SK-N-SH treated with all-trans-retinoic acid at 6 μM for 48 hours (cell line): ENCODE results near the gene NHS.

Experiments
- ARNTL ChIP-seq: fragments of 450-650 bp; formaldehyde crosslinking; IDR thresholded peaks from 2 replicates; pipeline ENCODE4 v1.5.0; 2020; ENCODE audit warnings: low read depth, mild to moderate bottlenecking, moderate library complexity, borderline replicate concordance
- BACH2 ChIP-seq: fragments of 250-450 bp; sonication (Bioruptor Pico); IDR thresholded peaks from 2 replicates; pipeline ENCODE4 v1.9.0; 2021; ENCODE audit warnings: mild to moderate bottlenecking, borderline replicate concordance
- CREB5 ChIP-seq: fragments of 250-450 bp; sonication (Bioruptor Pico); IDR thresholded peaks from 2 replicates; pipeline ENCODE4 v1.5.1; 2020; ENCODE audit warnings: low read depth, mild to moderate bottlenecking, moderate library complexity
- CSDC2 ChIP-seq: fragments of 250-450 bp; sonication (Bioruptor Pico); IDR thresholded peaks from 2 replicates; pipeline ENCODE4 v1.5.0; 2020; ENCODE audit warnings: mild to moderate bottlenecking, moderate library complexity
- ESRRG ChIP-seq: fragments of 250-450 bp; sonication (Bioruptor Pico); IDR thresholded peaks from 2 replicates; pipeline ENCODE4 v1.6.1; 2021; ENCODE audit warnings: mild to moderate bottlenecking
- OSR1 ChIP-seq: fragments of 250-450 bp; sonication (Bioruptor Pico); IDR thresholded peaks from 2 replicates; pipeline ENCODE4 v1.8.0; 2022; ENCODE audit warnings: moderate library complexity, mild to moderate bottlenecking, inconsistent platforms
- PPARA ChIP-seq: fragments of 250-450 bp; sonication (Bioruptor Pico); IDR thresholded peaks from 2 replicates; pipeline ENCODE4 v1.5.0; 2020; ENCODE audit warnings: mild to moderate bottlenecking, borderline replicate concordance
- TOX ChIP-seq: fragments of 250-450 bp; sonication (Bioruptor Pico); IDR thresholded peaks from 2 replicates; pipeline ENCODE4 v1.8.0; 2021; ENCODE audit warnings: mild to moderate bottlenecking, moderate library complexity, borderline replicate concordance
- TSHZ2 ChIP-seq: fragments of 250-450 bp; sonication (Bioruptor Pico); IDR thresholded peaks from 2 replicates; pipeline ENCODE4 v1.5.0; 2020; ENCODE audit warnings: mild to moderate bottlenecking, moderate library complexity
- ZFP3 ChIP-seq: fragments of 250-450 bp; sonication (Bioruptor Pico); IDR thresholded peaks from 2 replicates; pipeline ENCODE4 v1.5.0; 2020; ENCODE audit warnings: mild to moderate bottlenecking, moderate library complexity
- ZFP30 ChIP-seq: fragments of 450-650 bp; formaldehyde crosslinking; IDR thresholded peaks from 2 replicates; pipeline ENCODE4 v1.5.0; 2022; ENCODE audit warnings: mild to moderate bottlenecking, moderate library complexity
- ZNF70 ChIP-seq: fragments of 450-650 bp; formaldehyde crosslinking; IDR thresholded peaks from 2 replicates; pipeline ENCODE4 v1.5.0; 2020; ENCODE audit warnings: mild to moderate bottlenecking, moderate library complexity
- ZNF8 ChIP-seq: fragments of 450-650 bp; formaldehyde crosslinking; IDR thresholded peaks from 2 replicates; pipeline ENCODE4 v1.5.0; 2020; ENCODE audit warnings: mild to moderate bottlenecking, moderate library complexity

GRCh38 chrX:17435476-17435875, 60.5 kb downstream of the NHS start:
- no peak for TF ChIP-seq ZFP30 (CRISPR knock-in tag)
- TF ChIP-seq ZNF70 (CRISPR knock-in tag): no peak
- TF ChIP-seq BACH2 (CRISPR knock-in tag): no peak
- TF ChIP-seq CSDC2: no peak
- no peak for TF ChIP-seq CREB5
- no peak for TF ChIP-seq ARNTL (CRISPR knock-in tag)
- TF ChIP-seq ZNF8: no peak
- no peak for TF ChIP-seq TOX (CRISPR knock-in tag)
- TF ChIP-seq OSR1 (CRISPR knock-in tag): no peak
- no peak for TF ChIP-seq TSHZ2
- TF ChIP-seq ESRRG (CRISPR knock-in tag): no peak
- no peak for TF ChIP-seq PPARA (CRISPR knock-in tag)
- TF ChIP-seq ZFP3 (CRISPR knock-in tag): no peak
